ENCODE measurements around the gene ST3GAL3. TPM values are rescaled to one million over a fixed set of nuclear protein-coding genes. Genes with fewer than 3 reads are reported as not detected.
A peak's percentile ranks its signal among the peaks of the same experiment; 100 is the strongest.

The ST3GAL3 gene
- total and polyA plus RNA-seq, 2 of the 13 experiments (the other 11 are each of a cell fraction or from before 2014, with no cell fraction given): 5.1 to 8.1 TPM

DNA sequence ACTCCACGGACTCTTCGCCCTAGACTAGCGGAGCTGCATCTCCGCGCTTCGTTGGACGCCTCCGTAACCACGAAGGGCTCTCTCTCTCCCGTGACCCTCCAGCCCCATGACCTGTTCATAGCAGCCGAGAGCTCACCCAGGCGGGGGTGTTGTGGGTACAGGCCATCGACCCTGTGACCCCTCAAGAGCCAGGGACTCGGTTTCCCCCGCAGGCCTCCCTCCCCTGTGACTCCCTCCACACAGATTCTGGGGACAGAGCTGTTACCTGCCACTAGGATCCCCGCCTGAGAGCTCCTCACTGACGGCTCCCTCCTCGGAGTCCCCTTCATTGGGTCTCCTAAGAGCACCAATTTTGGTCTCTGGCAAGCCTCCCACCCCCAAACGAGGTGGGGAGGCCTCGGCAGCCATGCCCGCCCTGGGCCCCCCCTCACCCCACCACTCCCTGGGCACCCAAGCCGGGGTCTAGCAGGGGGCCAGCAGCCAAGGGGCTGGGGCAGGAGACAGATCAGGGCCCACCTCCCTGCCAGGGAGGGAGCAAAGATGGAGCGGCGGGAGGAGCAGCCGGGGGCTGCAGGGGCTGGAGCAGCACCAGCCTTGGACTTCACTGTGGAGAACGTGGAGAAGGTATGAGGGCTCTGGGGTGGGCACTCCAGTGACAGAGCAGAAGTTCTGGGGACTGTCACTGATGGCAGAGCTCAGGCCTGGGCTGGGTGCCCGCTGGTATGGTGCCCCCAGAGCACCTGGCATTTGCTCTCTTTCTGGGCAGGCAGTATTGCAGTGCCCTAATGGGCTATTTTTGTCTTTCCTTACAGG is 239.9 kb downstream of the ST3GAL3 start:
- FAIRE-seq (no peak), ATAC-seq (peak; percentile 11), DNase-seq (ENCODE audit: low spot score) (no peak)
- peak overlapping the region; percentile 94 for H3K9ac ChIP-seq (ENCODE audit: insufficient read depth, low read depth, low read length)
- no peaks in the 10 kb centered on the region for H4K20me1 ChIP-seq (ENCODE audit: insufficient read depth, low read length)
- intact Hi-C loops (cut with micrococcal nuclease; ENCODE audit: unreplicated experiment): loop anchor here (1.0 to 5.0 kb wide), 2 partner anchors 22 to 240 kb away; partner anchors contain the start of gene ST3GAL3
- H3K4me1 ChIP-seq (ENCODE audit: insufficient read depth, low read length): peaks cover 27% of the 10 kb centered on the region
- BruUV-seq (replicated peaks): TSS peak; percentile 61
- H3K4me2 ChIP-seq (ENCODE audit: low read depth, low read length): peak overlapping the region; percentile 84
- H3K79me2 ChIP-seq (ENCODE audit: insufficient read depth, low read length): peaks cover 11% of the 10 kb centered on the region
- H2AFZ ChIP-seq (ENCODE audit: low read length): no peak overlapping the region
- ChIA-PET POLR2A (interaction anchor here (0.8 to 5.0 kb wide), 8 partner anchors 8 to 184 kb away, joined by 3 to 38 read pairs (median 7); partner anchors contain the start of genes ATP6V0B and DPH2), CTCF (ENCODE audit: low intra/inter-chr PET ratio, low total read pairs) (interaction anchor here (0.7 kb wide), 1 partner anchor 184 kb away, joined by 3 read pairs; no protein-coding TSS in a partner anchor)
- H3K27ac ChIP-seq (ENCODE audit: extremely low read length, insufficient read depth, low read length): peak overlapping the region; percentile 93
- 0% methylated on average over 6 of the region's 27 CpGs for WGBS (ENCODE audit: low lambda C conversion rate)
- no peaks in the 10 kb centered on the region; a peak in 1 of 5 replicates for H3K36me3 ChIP-seq (replicated peaks in 1 of 2; ENCODE audit: control insufficient read depth in 1 of 2, insufficient read depth in 2 of 2, low read length in 2 of 2)
- no peaks in the 10 kb centered on the region for H3K9me3 ChIP-seq (ENCODE audit: low read length)
- no peaks in the 10 kb centered on the region; a peak in 1 of 5 replicates for H3K27me3 ChIP-seq (ENCODE audit: control insufficient read depth in 1 of 2, insufficient read depth in 2 of 2, low read length in 2 of 2)
- in situ Hi-C loops (cut with HindIII; ENCODE audit: extremely low pct_ligation_motif_present, low pct_unique_long_range_greater_than_20kb): no loop called here
- H3K4me3 ChIP-seq (replicated peaks in 1 of 3; ENCODE audit: insufficient read depth in 1 of 3, low read depth in 2 of 3, low read length in 3 of 3): peak overlapping the region; percentile 69 to 90 (median 79)
- TF ChIP-seq KLF11 (CRISPR knock-in tag; IDR thresholded peaks at IDR 0.05) (no peak), HES4 (CRISPR knock-in tag; IDR thresholded peaks at IDR 0.05; ENCODE audit: borderline replicate concordance) (0 out of 2 replicates have a peak, but pooled peaks have one; percentile 6), ZNF569 (CRISPR knock-in tag; IDR thresholded peaks at IDR 0.05; ENCODE audit: borderline replicate concordance) (peak; percentile 16; the same call in 1 of the 2 replicates), ZNF326 (CRISPR knock-in tag; IDR thresholded peaks at IDR 0.05; ENCODE audit: borderline replicate concordance) (no peak), ZNF577 (CRISPR knock-in tag; IDR thresholded peaks at IDR 0.05; ENCODE audit: borderline replicate concordance, low read depth) (no peak), ZSCAN21 (CRISPR knock-in tag; IDR thresholded peaks at IDR 0.05; ENCODE audit: borderline replicate concordance) (peak; percentile 5; the same call in 1 of the 2 replicates), ZFP36L2 (CRISPR knock-in tag; IDR thresholded peaks at IDR 0.05) (no peak), SMYD3 (CRISPR knock-in tag; IDR thresholded peaks at IDR 0.05) (no peak), HDAC2 (CRISPR knock-in tag; IDR thresholded peaks at IDR 0.05) (no peak), ZBTB21 (CRISPR knock-in tag; IDR thresholded peaks at IDR 0.05) (no peak), ZFP37 (CRISPR knock-in tag; IDR thresholded peaks at IDR 0.05; ENCODE audit: borderline replicate concordance) (no peak), HIVEP1 (CRISPR knock-in tag; IDR thresholded peaks at IDR 0.05) (no peak), ZNF556 (CRISPR knock-in tag; IDR thresholded peaks at IDR 0.05; ENCODE audit: borderline replicate concordance) (no peak)
- TF ChIP-seq, protein P1, sequence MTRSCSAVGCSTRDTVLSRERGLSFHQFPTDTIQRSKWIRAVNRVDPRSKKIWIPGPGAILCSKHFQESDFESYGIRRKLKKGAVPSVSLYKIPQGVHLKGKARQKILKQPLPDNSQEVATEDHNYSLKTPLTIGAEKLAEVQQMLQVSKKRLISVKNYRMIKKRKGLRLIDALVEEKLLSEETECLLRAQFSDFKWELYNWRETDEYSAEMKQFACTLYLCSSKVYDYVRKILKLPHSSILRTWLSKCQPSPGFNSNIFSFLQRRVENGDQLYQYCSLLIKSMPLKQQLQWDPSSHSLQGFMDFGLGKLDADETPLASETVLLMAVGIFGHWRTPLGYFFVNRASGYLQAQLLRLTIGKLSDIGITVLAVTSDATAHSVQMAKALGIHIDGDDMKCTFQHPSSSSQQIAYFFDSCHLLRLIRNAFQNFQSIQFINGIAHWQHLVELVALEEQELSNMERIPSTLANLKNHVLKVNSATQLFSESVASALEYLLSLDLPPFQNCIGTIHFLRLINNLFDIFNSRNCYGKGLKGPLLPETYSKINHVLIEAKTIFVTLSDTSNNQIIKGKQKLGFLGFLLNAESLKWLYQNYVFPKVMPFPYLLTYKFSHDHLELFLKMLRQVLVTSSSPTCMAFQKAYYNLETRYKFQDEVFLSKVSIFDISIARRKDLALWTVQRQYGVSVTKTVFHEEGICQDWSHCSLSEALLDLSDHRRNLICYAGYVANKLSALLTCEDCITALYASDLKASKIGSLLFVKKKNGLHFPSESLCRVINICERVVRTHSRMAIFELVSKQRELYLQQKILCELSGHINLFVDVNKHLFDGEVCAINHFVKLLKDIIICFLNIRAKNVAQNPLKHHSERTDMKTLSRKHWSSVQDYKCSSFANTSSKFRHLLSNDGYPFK (CRISPR knock-in tag; IDR thresholded peaks at IDR 0.05; ENCODE audit: borderline replicate concordance): no peak
- TF ChIP-seq, protein P2, sequence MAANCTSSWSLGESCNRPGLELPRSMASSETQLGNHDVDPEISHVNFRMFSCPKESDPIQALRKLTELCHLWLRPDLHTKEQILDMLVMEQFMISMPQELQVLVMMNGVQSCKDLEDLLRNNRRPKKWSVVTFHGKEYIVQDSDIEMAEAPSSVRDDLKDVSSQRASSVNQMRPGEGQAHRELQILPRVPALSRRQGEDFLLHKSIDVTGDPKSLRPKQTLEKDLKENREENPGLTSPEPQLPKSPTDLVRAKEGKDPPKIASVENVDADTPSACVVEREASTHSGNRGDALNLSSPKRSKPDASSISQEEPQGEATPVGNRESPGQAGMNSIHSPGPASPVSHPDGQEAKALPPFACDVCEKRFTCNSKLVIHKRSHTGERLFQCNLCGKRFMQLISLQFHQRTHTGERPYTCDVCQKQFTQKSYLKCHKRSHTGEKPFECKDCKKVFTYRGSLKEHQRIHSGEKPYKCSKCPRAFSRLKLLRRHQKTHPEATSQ (CRISPR knock-in tag; IDR thresholded peaks at IDR 0.05; ENCODE audit: borderline replicate concordance): no peak
- TF ChIP-seq, protein P3, sequence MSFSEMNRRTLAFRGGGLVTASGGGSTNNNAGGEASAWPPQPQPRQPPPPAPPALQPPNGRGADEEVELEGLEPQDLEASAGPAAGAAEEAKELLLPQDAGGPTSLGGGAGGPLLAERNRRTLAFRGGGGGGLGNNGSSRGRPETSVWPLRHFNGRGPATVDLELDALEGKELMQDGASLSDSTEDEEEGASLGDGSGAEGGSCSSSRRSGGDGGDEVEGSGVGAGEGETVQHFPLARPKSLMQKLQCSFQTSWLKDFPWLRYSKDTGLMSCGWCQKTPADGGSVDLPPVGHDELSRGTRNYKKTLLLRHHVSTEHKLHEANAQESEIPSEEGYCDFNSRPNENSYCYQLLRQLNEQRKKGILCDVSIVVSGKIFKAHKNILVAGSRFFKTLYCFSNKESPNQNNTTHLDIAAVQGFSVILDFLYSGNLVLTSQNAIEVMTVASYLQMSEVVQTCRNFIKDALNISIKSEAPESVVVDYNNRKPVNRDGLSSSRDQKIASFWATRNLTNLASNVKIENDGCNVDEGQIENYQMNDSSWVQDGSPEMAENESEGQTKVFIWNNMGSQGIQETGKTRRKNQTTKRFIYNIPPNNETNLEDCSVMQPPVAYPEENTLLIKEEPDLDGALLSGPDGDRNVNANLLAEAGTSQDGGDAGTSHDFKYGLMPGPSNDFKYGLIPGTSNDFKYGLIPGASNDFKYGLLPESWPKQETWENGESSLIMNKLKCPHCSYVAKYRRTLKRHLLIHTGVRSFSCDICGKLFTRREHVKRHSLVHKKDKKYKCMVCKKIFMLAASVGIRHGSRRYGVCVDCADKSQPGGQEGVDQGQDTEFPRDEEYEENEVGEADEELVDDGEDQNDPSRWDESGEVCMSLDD (CRISPR knock-in tag; IDR thresholded peaks at IDR 0.05; ENCODE audit: borderline replicate concordance): no peak

All from HepG2 (cell line).